ENCODE measurements around the gene FCER2.

The FCER2 gene

GRCh38 chr19:7677669-7678311 lies 24.1 kb downstream of the FCER2 start:
- DNase-seq (ENCODE audit: low spot score), result no peak

- DNase-seq (ENCODE audit: low spot score), result no peak
These were observed 25.1 kb downstream of the FCER2 start, which contains the start of gene MCEMP1 for GRCh38 chr19:7676854-7677253. TSS of gene MCEMP1 (plus strand) at chr19:7677090. CDS start at chr19:7677121, 31 bp downstream.

- no peak for DNase-seq (ENCODE audit: low spot score)
These were observed 25.6 kb downstream of the FCER2 start for GRCh38 chr19:7676376-7676775.

- no peak for DNase-seq (ENCODE audit: low spot score)
These were observed 27.6 kb downstream of the FCER2 start for GRCh38 chr19:7674010-7675005.

GRCh38 chr19:7672522-7672921 lies 29.4 kb downstream of the FCER2 start:
- no peak for DNase-seq (ENCODE audit: low spot score)

GRCh38 chr19:7670790-7671189 lies 31.1 kb downstream of the FCER2 start:
- no peak for DNase-seq (ENCODE audit: low spot score)

GRCh38 chr19:7670150-7670783 lies 31.7 kb downstream of the FCER2 start:
- peak; percentile 24 for DNase-seq (ENCODE audit: low spot score)

- DNase-seq (ENCODE audit: low spot score), result no peak
These were observed 32.3 kb downstream of the FCER2 start for GRCh38 chr19:7669641-7670040.

GRCh38 chr19:7668842-7669241 lies 33.1 kb downstream of the FCER2 start, which contains the start of gene RETN:
TSS of gene RETN (plus strand) at chr19:7669049. CDS start at chr19:7669327, 278 bp downstream.
- no peak for DNase-seq (ENCODE audit: low spot score)

GRCh38 chr19:7665076-7665475 lies 36.9 kb downstream of the FCER2 start:
- no peak for DNase-seq (ENCODE audit: low spot score)

- no peak for DNase-seq (ENCODE audit: low spot score)
These were observed 38.2 kb downstream of the FCER2 start for GRCh38 chr19:7663706-7664105.

GRCh38 chr19:7662657-7663056 lies 39.3 kb downstream of the FCER2 start:
- DNase-seq (ENCODE audit: low spot score), result no peak

GRCh38 chr19:7661744-7662538 lies 40.0 kb downstream of the FCER2 start:
- no peak for DNase-seq (ENCODE audit: low spot score)

- no peak for DNase-seq (ENCODE audit: low spot score)
These were observed 43.7 kb downstream of the FCER2 start for GRCh38 chr19:7658219-7658686.

- DNase-seq (ENCODE audit: low spot score), result no peak
These were observed 44.7 kb downstream of the FCER2 start for GRCh38 chr19:7657131-7657751.

- DNase-seq (ENCODE audit: low spot score), result no peak
These were observed 46.4 kb downstream of the FCER2 start for GRCh38 chr19:7655581-7655980.

- DNase-seq (ENCODE audit: low spot score), result no peak
These were observed 47.5 kb downstream of the FCER2 start for GRCh38 chr19:7654401-7654800.

- peak; percentile 39 for DNase-seq (ENCODE audit: low spot score)
These were observed 49.8 kb downstream of the FCER2 start for GRCh38 chr19:7652061-7652641.

- no peak for DNase-seq (ENCODE audit: low spot score)
These were observed 51.8 kb downstream of the FCER2 start for GRCh38 chr19:7650148-7650547.

GRCh38 chr19:7648265-7649014 lies 53.5 kb downstream of the FCER2 start:
- DNase-seq (ENCODE audit: low spot score), result no peak
